HFFc6 (cell line): ENCODE results near the gene OBI1. TPM values are rescaled to one million over a fixed set of nuclear protein-coding genes. Genes with fewer than 3 reads are reported as not detected.

ENCODE experiments used
- total RNA-seq, 6 experiments: library from RNA; stranded (reverse); fragmentation: NEBNext Ultra II Directional; extraction: Animal tissue kit (Norgen Biotek cat#: 25700); gene quantifications; 2 replicates in 1 of 6; 3 replicates in 5 of 6; pipeline ENCODE4 v1.2.3, GENCODE V29; 2021

The OBI1 gene
- total RNA-seq, 6 experiments from 2014 or later = 7.4 to 10.6 (median 10.3) TPM

Other genes with a start within 250 kb of the OBI1 start
- gene POU4F1, start 55.6 kb downstream of the OBI1 start, total RNA-seq = not detected